Sigmoid colon (tissue), 7 donors: Measurements from ENCODE around the gene USF1. TPM values are rescaled to one million over a fixed set of nuclear protein-coding genes. Genes with fewer than 3 reads are reported as not detected.

Source experiments
- DNase-seq: peaks from one replicate; pipeline ENCODE4 v3.0.0-alpha.2; 2019
- H3K27ac ChIP-seq, 4 donors: fragments of 200-600 bp; sonication (generic); one replicate each; pipeline ENCODE4 v1.5.1; 2016 to 2019; ENCODE audit warnings: mild to moderate bottlenecking in 1 of 4
- H3K27me3 ChIP-seq, 3 donors: fragments of 200-600 bp; sonication (generic); one replicate each; pipeline ENCODE4 v1.5.1; 2019; ENCODE audit warnings: mild to moderate bottlenecking in 1 of 3
- H3K36me3 ChIP-seq, 4 donors: fragments of 200-600 bp; sonication (generic); one replicate each; pipeline ENCODE4 v1.5.1; 2016 to 2019
- H3K4me1 ChIP-seq, 4 donors: fragments of 200-600 bp; sonication (generic); one replicate each; pipeline ENCODE4 v1.5.1; 2017 to 2019
- H3K4me3 ChIP-seq, 4 donors: fragments of 200-600 bp; sonication (generic); one replicate each; pipeline ENCODE4 v1.5.1; 2017 to 2019; ENCODE audit warnings: mild to moderate bottlenecking in 2 of 4, moderate library complexity in 1 of 4
- H3K9me3 ChIP-seq, 4 donors: fragments of 200-600 bp in 3 of 4; sonication (generic) in 3 of 4; one replicate each; pipeline versions ENCODE4 v1.5.1 to v1.6.1; 2013 to 2019
- EP300 ChIP-seq, 4 donors: sonication (generic); formaldehyde crosslinking; IDR thresholded peaks; one replicate each; pipeline ENCODE4 v1.6.1; 2017; ENCODE audit warnings: antibody characterized with exemption in 4 of 4
- POLR2A ChIP-seq, 2 donors: fragments of 450-650 bp; IDR thresholded peaks; one replicate each; pipeline ENCODE4 v1.6.1; 2016; ENCODE audit warnings: antibody characterized with exemption in 2 of 2, mild to moderate bottlenecking in 2 of 2, moderate library complexity in 2 of 2
- POLR2AphosphoS5 ChIP-seq, 4 donors: sonication (generic); formaldehyde crosslinking; IDR thresholded peaks; one replicate each; pipeline ENCODE4 v1.6.1; 2017; ENCODE audit warnings: antibody characterized with exemption in 4 of 4
- WGBS, 2 donors: extraction: QIAGEN DNeasy Blood & Tissue Kit; methylation state at CpG; one replicate each; pipeline ENCODE4 v1.1.7; 2013; 5-methylcytosine and 5-hydroxymethylcytosine counted together
- intact Hi-C: fragments of 100-400 bp; cut with DNase I; formaldehyde crosslinking; loops from one replicate; pipeline ENCODE4 v1.15.1; 2023
- polyA plus RNA-seq, 3 donors: library from polyadenylated mRNA; stranded (reverse); fragments of 200-250 nt; gene quantifications; one replicate each; pipeline ENCODE4 v1.2.3, GENCODE V29; 2013
- total RNA-seq, 4 donors: library from RNA; depleted of rRNA; stranded (reverse); fragments of >200 nt; gene quantifications; one replicate each; pipeline ENCODE4 v1.1.0, GENCODE V29; 2016
- TF ChIP-seq, protein P1 (sequence below), 4 experiments: fragments of 450-650 bp in 3 of 4; fragments of 200-600 bp in 1 of 4; IDR thresholded peaks; one replicate each; pipeline ENCODE4 v1.5.1; 2016 to 2019; ENCODE audit warnings: antibody characterized with exemption in 4 of 4, mild to moderate bottlenecking in 3 of 4, moderate library complexity in 2 of 4
- donor health status: healthy with polysubstance abuse.
- donor health status: Bipolar disorder and iron deficiency.
- donor health status: healthy.

The USF1 gene
- total and polyA plus RNA-seq, 7 donors: 25.8 to 84.6 (median 62.4) TPM

DNA sequence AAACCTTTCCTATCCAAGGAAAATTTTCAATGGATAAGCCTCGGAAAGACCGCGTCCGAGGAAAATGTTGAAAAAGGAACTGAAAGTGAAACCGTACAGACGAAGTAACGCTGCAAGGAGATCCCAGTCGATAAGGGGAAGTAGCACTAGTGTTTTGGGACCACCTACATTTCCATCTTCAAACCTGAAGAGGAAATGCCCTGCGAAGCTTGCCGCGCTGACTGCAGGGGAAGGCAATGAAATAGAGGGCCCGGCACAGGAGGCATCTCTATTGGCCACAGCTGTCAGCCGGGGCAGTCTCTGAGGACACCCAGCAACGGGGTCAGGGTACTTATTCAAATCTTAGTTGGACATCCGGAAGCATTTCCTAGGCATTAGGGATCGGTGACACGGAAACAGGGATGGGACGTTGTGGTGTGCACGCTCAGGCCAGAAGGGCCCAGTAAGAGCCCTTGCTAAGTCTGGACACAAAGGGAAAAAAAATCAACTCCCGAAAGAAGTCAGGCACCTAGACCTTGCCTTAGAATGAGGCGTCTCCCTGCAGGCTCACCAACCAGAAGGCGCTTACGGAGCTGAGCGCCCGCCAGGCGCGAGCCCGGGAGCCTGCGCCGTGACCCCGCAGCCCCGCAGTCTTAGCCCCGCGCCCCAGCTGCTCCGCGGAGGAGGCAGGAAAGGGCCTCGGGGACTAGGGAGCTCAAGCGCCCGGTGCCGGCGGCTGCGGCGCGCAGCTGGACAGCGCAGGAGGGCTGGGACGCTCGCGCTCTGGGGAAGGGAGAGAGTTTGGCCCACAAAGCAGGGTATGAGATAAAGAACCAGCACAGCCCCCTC, 655 bp downstream of the USF1 start:
- intact Hi-C loops: loop anchor here (5.0 to 10.0 kb wide), 2 partner anchors 72 to 350 kb away; partner anchors contain the start of genes NIT1 and PFDN2
- peak overlapping the region; percentile 74 to 88 (median 81) for H3K4me3 ChIP-seq

DNA sequence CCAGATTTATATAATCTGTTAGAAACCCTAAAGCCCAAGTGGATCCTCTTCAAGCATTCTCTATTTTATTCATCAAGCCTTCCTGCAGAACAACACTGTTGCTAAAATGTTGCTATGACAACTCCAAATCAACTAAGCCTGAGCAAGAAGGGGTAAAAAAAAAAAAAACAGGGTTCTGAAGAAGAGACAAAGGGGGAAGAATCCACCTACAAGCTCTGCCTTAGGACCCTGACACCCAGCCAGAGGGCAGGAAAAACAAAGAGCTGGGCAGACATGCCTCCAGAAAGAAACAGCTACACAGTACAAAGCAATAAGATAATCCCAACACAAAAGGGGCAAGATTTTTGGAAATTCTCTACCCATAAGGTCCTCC, 1.3 kb downstream of the USF1 start:
- Histone ChIP-seq H3K27me3 (no peaks in the 10 kb centered on the region), H3K9me3 (no peaks in the 10 kb centered on the region), H3K4me1 (peaks cover 0 to 20% (median 15%) of the 10 kb centered on the region in 4 donors), H3K4me3 (peak overlapping the region; percentile 74 to 88 (median 81)), H3K36me3 (peaks cover 26 to 36% (median 34%) of the 10 kb centered on the region in 4 donors), H3K27ac (peak overlapping the region; percentile 90 to 96 (median 94))
- no peak for TF ChIP-seq POLR2AphosphoS5 (IDR thresholded peaks at IDR 0.05)
- no peak for TF ChIP-seq POLR2A (IDR thresholded peaks at IDR 0.05)
- TF ChIP-seq, protein P1, sequence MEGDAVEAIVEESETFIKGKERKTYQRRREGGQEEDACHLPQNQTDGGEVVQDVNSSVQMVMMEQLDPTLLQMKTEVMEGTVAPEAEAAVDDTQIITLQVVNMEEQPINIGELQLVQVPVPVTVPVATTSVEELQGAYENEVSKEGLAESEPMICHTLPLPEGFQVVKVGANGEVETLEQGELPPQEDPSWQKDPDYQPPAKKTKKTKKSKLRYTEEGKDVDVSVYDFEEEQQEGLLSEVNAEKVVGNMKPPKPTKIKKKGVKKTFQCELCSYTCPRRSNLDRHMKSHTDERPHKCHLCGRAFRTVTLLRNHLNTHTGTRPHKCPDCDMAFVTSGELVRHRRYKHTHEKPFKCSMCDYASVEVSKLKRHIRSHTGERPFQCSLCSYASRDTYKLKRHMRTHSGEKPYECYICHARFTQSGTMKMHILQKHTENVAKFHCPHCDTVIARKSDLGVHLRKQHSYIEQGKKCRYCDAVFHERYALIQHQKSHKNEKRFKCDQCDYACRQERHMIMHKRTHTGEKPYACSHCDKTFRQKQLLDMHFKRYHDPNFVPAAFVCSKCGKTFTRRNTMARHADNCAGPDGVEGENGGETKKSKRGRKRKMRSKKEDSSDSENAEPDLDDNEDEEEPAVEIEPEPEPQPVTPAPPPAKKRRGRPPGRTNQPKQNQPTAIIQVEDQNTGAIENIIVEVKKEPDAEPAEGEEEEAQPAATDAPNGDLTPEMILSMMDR (IDR thresholded peaks at IDR 0.05): no peak
- no peak for TF ChIP-seq EP300 (IDR thresholded peaks at IDR 0.05)
- intact Hi-C loops: loop anchor here (10.0 kb wide), 1 partner anchor 350 kb away; no protein-coding TSS in a partner anchor
- no peak for DNase-seq

More for the DNA sequence above, 655 bp downstream of the USF1 start:
- 1% methylated on average over 48 of the region's 48 CpGs for WGBS, 2 donors
- Histone ChIP-seq H3K36me3 (peaks cover 20 to 30% (median 28%) of the 10 kb centered on the region in 4 donors), H3K4me1 (peaks cover 0 to 20% (median 15%) of the 10 kb centered on the region in 4 donors), H3K27me3 (no peaks in the 10 kb centered on the region), H3K27ac (peak overlapping the region; percentile 90 to 96 (median 94)), H3K9me3 (no peaks in the 10 kb centered on the region)
- TF ChIP-seq, protein P1 (IDR thresholded peaks at IDR 0.05): no peak
- TF ChIP-seq POLR2A (IDR thresholded peaks at IDR 0.05): no peak
- TF ChIP-seq POLR2AphosphoS5 (IDR thresholded peaks at IDR 0.05): peak in 3 of 4 donors; percentile 58 to 64 (median 61)
- peak; percentile 87 for DNase-seq

DNA sequence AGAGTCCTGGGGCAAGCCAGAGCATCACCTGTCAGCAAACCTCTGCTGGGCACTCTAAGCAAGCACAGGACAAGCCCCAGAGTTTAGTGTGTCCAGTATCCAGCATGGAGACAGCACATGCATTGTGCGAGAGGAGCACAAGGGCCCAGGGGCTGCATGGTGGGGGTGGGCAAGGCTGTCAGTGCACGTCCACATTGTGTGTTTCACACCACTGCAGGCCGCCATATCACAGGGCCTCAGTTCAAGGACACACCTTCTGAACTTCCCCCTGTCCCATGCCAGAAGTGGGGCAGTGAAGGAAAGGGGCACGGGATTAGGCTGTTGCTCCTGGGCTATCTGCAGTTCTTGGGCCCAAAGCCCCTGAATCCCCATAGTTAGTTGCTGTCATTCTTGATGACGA, 6.2 kb downstream of the USF1 start:
- peaks cover 0 to 22% (median 12%) of the 10 kb centered on the region in 4 donors for H3K4me1 ChIP-seq
- intact Hi-C loops: no loop called here
- WGBS, 2 donors: 54 to 75% methylated on average over 5 of the region's 5 CpGs
- H3K27me3 ChIP-seq: no peaks in the 10 kb centered on the region
- H3K4me3 ChIP-seq: no peak overlapping the region
- TF ChIP-seq, protein P1 (IDR thresholded peaks at IDR 0.05): no peak
- no peak for TF ChIP-seq POLR2AphosphoS5 (IDR thresholded peaks at IDR 0.05)
- no peak for TF ChIP-seq POLR2A (IDR thresholded peaks at IDR 0.05)
- TF ChIP-seq EP300 (IDR thresholded peaks at IDR 0.05): no peak
- peaks cover 29 to 40% (median 37%) of the 10 kb centered on the region in 4 donors for H3K36me3 ChIP-seq
- no peak overlapping the region for H3K27ac ChIP-seq
- no peak for DNase-seq
- H3K9me3 ChIP-seq: no peaks in the 10 kb centered on the region

DNA sequence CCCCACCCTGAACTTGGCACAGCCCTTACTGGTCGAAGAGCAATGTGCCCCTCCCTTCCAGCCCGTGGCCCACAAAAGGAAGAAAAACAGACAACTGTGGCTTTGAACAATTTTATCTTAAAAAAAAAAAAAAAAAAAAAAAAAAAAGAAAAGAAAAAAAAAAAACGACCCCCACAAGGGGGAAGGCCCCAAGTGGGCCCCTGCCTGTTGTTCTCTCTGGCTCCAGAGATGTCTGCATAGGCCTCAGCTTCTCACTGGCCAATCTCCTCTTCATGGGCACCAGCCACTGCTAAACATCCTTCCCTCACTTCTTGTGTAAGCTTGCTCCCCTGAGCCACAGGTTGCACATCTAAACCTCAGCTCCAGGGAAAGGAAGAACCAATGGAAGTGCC, 6.6 kb downstream of the USF1 start:
- TF ChIP-seq, protein P1 (IDR thresholded peaks at IDR 0.05): no peak
- TF ChIP-seq POLR2A (IDR thresholded peaks at IDR 0.05) (no peak), POLR2AphosphoS5 (IDR thresholded peaks at IDR 0.05) (no peak), EP300 (IDR thresholded peaks at IDR 0.05) (no peak)

More for the DNA sequence above, 6.6 kb downstream of the USF1 start:
- H3K36me3 ChIP-seq: peaks cover 29 to 40% (median 37%) of the 10 kb centered on the region in 4 donors
- peak overlapping the region in 1 of 4 donors; percentile 29 for H3K27ac ChIP-seq
- intact Hi-C loops: no loop called here
- H3K4me1 ChIP-seq: peaks cover 0 to 18% (median 8%) of the 10 kb centered on the region in 4 donors
- WGBS, 2 donors: 7% methylated on average over 3 of the region's 3 CpGs
- no peak for DNase-seq
- peak overlapping the region; percentile 47 to 55 (median 52) for H3K4me3 ChIP-seq
- H3K9me3 ChIP-seq: no peaks in the 10 kb centered on the region
- H3K27me3 ChIP-seq: no peaks in the 10 kb centered on the region
